Hepatocyte (in vitro differentiated cells): ENCODE data around the gene LYZ.

Source experiments
- CTCF ChIP-seq: fragments of 200-600 bp; sonication (generic); IDR thresholded peaks from 2 replicates; pipeline ENCODE4 v1.5.1; 2016; ENCODE audit warnings: antibody characterized with exemption, mild to moderate bottlenecking; ENCODE audit not compliant: poor library complexity
- EZH2phosphoT487 ChIP-seq: fragments of 200-600 bp; sonication (generic); IDR thresholded peaks from one replicate; pipeline ENCODE4 v1.6.1; 2018; ENCODE audit warnings: antibody characterized with exemption, mild to moderate bottlenecking, low read depth, moderate library complexity; ENCODE audit not compliant: unreplicated experiment, severe bottlenecking

- TF ChIP-seq CTCF, result no peak
- TF ChIP-seq EZH2phosphoT487, result no peak
These were observed 12.1 kb downstream of the LYZ start for GRCh38 chr12:69360348-69360672.
